A549 (cell line): ENCODE measurements around the gene H2BK1. TPM values are rescaled to one million over a fixed set of nuclear protein-coding genes. Genes with fewer than 3 reads are reported as not detected.

Experiments used
- ATAC-seq, 2 experiments: fragments of 200-7000 bp in 1 of 2; fragments of >200 bp in 1 of 2; cut with Nextera tagmentation in 1 of 2; cut with Tn5 transposase in 1 of 2; 3 replicates each; pipeline versions ENCODE4 v1.8.0 to v1.9.1; 2018 to 2020; ENCODE audit warnings: mild to moderate bottlenecking in 1 of 2, moderate library complexity in 1 of 2
- CTCF ChIA-PET: fragments of 300-600 bp; sonication (Branson Sonifier 250); formaldehyde crosslinking; extraction: SDS; loops from one replicate; lab custom pipeline; 2021; ENCODE audit warnings: antibody characterized with exemption, inconsistent platforms; lab: Yijun Ruan, JAX
- POLR2A ChIA-PET: fragments of 350-600 bp; formaldehyde crosslinking; extraction: SDS; loops from one replicate; lab custom pipeline; 2021; ENCODE audit warnings: antibody characterized with exemption, inconsistent platforms; lab: Yijun Ruan, JAX
- DNase-seq, 2 experiments: peaks; one replicate each; pipeline versions ENCODE4 v3.0.0 to v3.0.0-alpha.2; 2011 to 2016; ENCODE audit warnings: low read depth in 1 of 2, low spot score in 1 of 2
- FAIRE-seq: peaks from 2 replicates; lab custom pipeline; 2011; peaks lifted over from hg19 to GRCh38; lab: Jason Lieb, UNC
- H3K27ac ChIP-seq, 2 experiments: fragments of >200 bp; sonication (Bioruptor Twin); formaldehyde crosslinking; 3 replicates each; pipeline ENCODE4 v1.5.1; 2016 to 2017
- H3K4me1 ChIP-seq: fragments of >200 bp; sonication (Bioruptor Twin); formaldehyde crosslinking; 3 replicates; pipeline ENCODE4 v1.6.1; 2016
- H3K4me2 ChIP-seq: fragments of >200 bp; sonication (Bioruptor Twin); formaldehyde crosslinking; 3 replicates; pipeline ENCODE4 v1.6.1; 2016
- H3K4me3 ChIP-seq: fragments of >200 bp; sonication (Bioruptor Twin); formaldehyde crosslinking; 3 replicates; pipeline ENCODE4 v1.5.1; 2016
- H3K9me3 ChIP-seq: fragments of >200 bp; sonication (Bioruptor Twin); formaldehyde crosslinking; 3 replicates; pipeline ENCODE4 v1.6.1; 2016
- ATOH8 ChIP-seq: fragments of 250-450 bp; sonication (Bioruptor Pico); IDR thresholded peaks from 2 replicates; pipeline ENCODE4 v1.5.0; 2020; ENCODE audit warnings: low read depth, mild to moderate bottlenecking, moderate library complexity
- CEBPB ChIP-seq, 2 experiments: fragments of >200 bp in 1 of 2; sonication (Bioruptor Twin) in 1 of 2; formaldehyde crosslinking in 1 of 2; IDR thresholded peaks; 2 replicates each; pipeline ENCODE4 v1.6.1; 2012 to 2016
- CTCF ChIP-seq: fragments of >200 bp; sonication (Bioruptor Twin); formaldehyde crosslinking; IDR thresholded peaks from 3 replicates; pipeline ENCODE4 v1.5.1; 2016
- E2F6 ChIP-seq: IDR thresholded peaks from 2 replicates; pipeline ENCODE4 v1.6.1; 2012; ENCODE audit warnings: low read depth, borderline replicate concordance
- EHF ChIP-seq: fragments of 250-450 bp; sonication (Bioruptor Pico); IDR thresholded peaks from 2 replicates; pipeline ENCODE4 v1.5.0; 2020; ENCODE audit warnings: mild to moderate bottlenecking
- ESRRA ChIP-seq: fragments of 150-350 bp; IDR thresholded peaks from 2 replicates; pipeline ENCODE4 v1.6.1; 2014; ENCODE audit warnings: mild to moderate bottlenecking, low read length, borderline replicate concordance
- FOSB ChIP-seq: fragments of 250-450 bp; sonication (Bioruptor Pico); IDR thresholded peaks from 2 replicates; pipeline ENCODE4 v1.5.0; 2020; ENCODE audit warnings: mild to moderate bottlenecking, moderate library complexity
- FOSL2 ChIP-seq, 2 experiments: fragments of 450-650 bp in 1 of 2; fragments of >200 bp in 1 of 2; sonication (Bioruptor Twin) in 1 of 2; formaldehyde crosslinking; IDR thresholded peaks; 2 replicates each; pipeline versions ENCODE4 v1.5.0 to v1.6.1; 2016 to 2020; ENCODE audit warnings: mild to moderate bottlenecking in 1 of 2, moderate library complexity in 1 of 2
- HES2 ChIP-seq: fragments of >200 bp; sonication (Bioruptor Twin); formaldehyde crosslinking; IDR thresholded peaks from 2 replicates; pipeline ENCODE4 v1.6.1; 2016
- HEYL ChIP-seq: fragments of 250-450 bp; sonication (Bioruptor Pico); IDR thresholded peaks from 2 replicates; pipeline ENCODE4 v1.8.0; 2021; ENCODE audit warnings: mild to moderate bottlenecking, moderate library complexity
- HOXB5 ChIP-seq: fragments of 250-450 bp; sonication (Bioruptor Pico); IDR thresholded peaks from 2 replicates; pipeline ENCODE4 v1.5.0; 2020; ENCODE audit warnings: mild to moderate bottlenecking, moderate library complexity
- KDM5A ChIP-seq: fragments of 200-600 bp; sonication (generic); IDR thresholded peaks from 2 replicates; pipeline ENCODE4 v1.6.1; 2016; ENCODE audit warnings: antibody characterized with exemption, mild to moderate bottlenecking
- MAX ChIP-seq: IDR thresholded peaks from 2 replicates; pipeline ENCODE4 v1.6.1; 2012
- MAZ ChIP-seq: fragments of 150-350 bp; IDR thresholded peaks from 2 replicates; pipeline ENCODE4 v1.6.1; 2014; ENCODE audit warnings: antibody characterized with exemption, low read depth, low read length, borderline replicate concordance
- NPAS2 ChIP-seq: fragments of 250-450 bp; sonication (Bioruptor Pico); IDR thresholded peaks from 2 replicates; pipeline ENCODE4 v1.8.0; 2022; ENCODE audit warnings: mild to moderate bottlenecking, moderate library complexity, borderline replicate concordance
- NR3C1 ChIP-seq: fragments of >200 bp; sonication (Bioruptor Twin); formaldehyde crosslinking; IDR thresholded peaks from 3 replicates; pipeline ENCODE4 v1.6.1; 2017
- POLR2AphosphoS2 ChIP-seq: conservative IDR thresholded peaks from 2 replicates; pipeline ENCODE4 v1.6.1; 2012; ENCODE audit warnings: low read length, improper control_type of control experiment, inconsistent platforms
- RAD21 ChIP-seq, 2 experiments: fragments of >200 bp in 1 of 2; sonication (Bioruptor Twin) in 1 of 2; formaldehyde crosslinking in 1 of 2; IDR thresholded peaks in 1 of 2; conservative IDR thresholded peaks in 1 of 2; 2 replicates in 1 of 2; 3 replicates in 1 of 2; pipeline ENCODE4 v1.6.1; 2012 to 2018; ENCODE audit warnings: inconsistent platforms in 1 of 2
- RNF2 ChIP-seq: fragments of 200-600 bp; sonication (generic); IDR thresholded peaks from 2 replicates; pipeline ENCODE4 v1.6.1; 2016; ENCODE audit warnings: low read depth, mild to moderate bottlenecking, antibody characterized with exemption, moderate library complexity, borderline replicate concordance
- SMC3 ChIP-seq: fragments of >200 bp; sonication (Bioruptor Twin); formaldehyde crosslinking; IDR thresholded peaks from 3 replicates; pipeline ENCODE4 v1.6.1; 2018; ENCODE audit warnings: inconsistent platforms
- SREBF2 ChIP-seq: fragments of 450-650 bp; IDR thresholded peaks from 2 replicates; pipeline ENCODE4 v1.6.1; 2014; ENCODE audit warnings: mild to moderate bottlenecking, moderate library complexity
- ZC3H11A ChIP-seq: fragments of 450-650 bp; IDR thresholded peaks from 2 replicates; pipeline ENCODE4 v1.6.1; 2014; ENCODE audit warnings: antibody characterized with exemption, mild to moderate bottlenecking
- ZNF302 ChIP-seq: fragments of 250-450 bp; sonication (Bioruptor Pico); IDR thresholded peaks from 2 replicates; pipeline ENCODE4 v1.9.0; 2021; ENCODE audit warnings: inconsistent platforms, mild to moderate bottlenecking, moderate library complexity
- WGBS: methylation state at CpG from one replicate; pipeline ENCODE4 v1.1.6; 2017; ENCODE audit errors: missing lambda C conversion rate; 5-methylcytosine and 5-hydroxymethylcytosine counted together
- polyA plus RNA-seq, 4 experiments: library from polyadenylated mRNA; depleted of rRNA in 3 of 4; stranded (reverse); fragments of >200 nt; fragmentation: RNase III in 1 of 4; extraction: RNeasy Plus Mini Kit Qiagen cat#74134 plus additional on column Dnase treatment in 1 of 4; gene quantifications; 2 replicates in 3 of 4; 3 replicates in 1 of 4; pipeline ENCODE4 v1.2.3, GENCODE V29; 2011 to 2017

Gene H2BK1
- polyA plus RNA-seq, 2 of the 4 experiments (the other 2 are of a cell fraction): not detected

GRCh38 chr7:151218170-151218569 lies 7.9 kb upstream of the H2BK1 start:
- TF ChIP-seq ZNF302 (CRISPR knock-in tag) (no peak), RNF2 (no peak), POLR2AphosphoS2 (no peak), ZC3H11A (no peak), HOXB5 (CRISPR knock-in tag) (no peak), SMC3 (no peak), MAX (no peak)
- no peak for ATAC-seq
- no peak for FAIRE-seq
- CTCF ChIA-PET: interaction anchor here (0.7 to 2.5 kb wide), 6 partner anchors 9 to 97 kb away, joined by 3 to 6 read pairs (median 3); partner anchors contain the start of gene ABCF2
- no peak for DNase-seq
- Histone ChIP-seq H3K4me3 (no peak overlapping the region), H3K4me1 (no peaks in the 10 kb centered on the region), H3K27ac (no peak overlapping the region), H3K9me3 (no peaks in the 10 kb centered on the region), H3K4me2 (no peak overlapping the region)
- POLR2A ChIA-PET: interaction anchor here (1.3 kb wide), 1 partner anchor 9 kb away, joined by 3 read pairs; the partner anchor contains the start of gene ABCF2
- 94% methylated on average over 9 of the region's 9 CpGs for WGBS

- DNase-seq: no peak
- 98% methylated on average over 5 of the region's 5 CpGs for WGBS
- H3K4me3 ChIP-seq: no peak overlapping the region
- no peak overlapping the region for H3K27ac ChIP-seq
- no peaks in the 10 kb centered on the region for H3K9me3 ChIP-seq
- ATAC-seq: no peak
- FAIRE-seq: no peak
- no peak overlapping the region for H3K4me2 ChIP-seq
- TF ChIP-seq ESRRA: no peak
- no peak for TF ChIP-seq FOSB (CRISPR knock-in tag)
- no peak for TF ChIP-seq NPAS2 (CRISPR knock-in tag)
- TF ChIP-seq HES2: no peak
- no peak for TF ChIP-seq MAZ
- no peak for TF ChIP-seq KDM5A
- no peak for TF ChIP-seq NR3C1
- TF ChIP-seq ATOH8 (CRISPR knock-in tag): no peak
- no peak for TF ChIP-seq FOSL2 (IDR thresholded peaks at IDR 0.05)
- no peak for TF ChIP-seq FOSL2 (CRISPR knock-in tag; IDR thresholded peaks at IDR 0.05)
- TF ChIP-seq RAD21 (conservative IDR thresholded peaks at IDR 0.05 in 1 of 2, IDR thresholded peaks at IDR 0.05 in 1 of 2): no peak
- no peak for TF ChIP-seq HEYL (CRISPR knock-in tag)
- TF ChIP-seq EHF: no peak
- no peak for TF ChIP-seq SREBF2
- TF ChIP-seq CEBPB (IDR thresholded peaks at IDR 0.05): no peak
- no peak for TF ChIP-seq E2F6
- TF ChIP-seq CTCF: no peak
- TF ChIP-seq, all 56 proteins: peak for 0
- H3K4me1 ChIP-seq: no peaks in the 10 kb centered on the region
- ChIA-PET POLR2A (no interaction called here), CTCF (interaction anchor here (1.3 kb wide), 1 partner anchor 8 kb away, joined by 6 read pairs; no protein-coding TSS in a partner anchor)
These were observed 5.1 kb upstream of the H2BK1 start for GRCh38 chr7:151215396-151215795.
